HepG2 (cell line): ENCODE results near the gene TAF1D. TPM values are rescaled to one million over a fixed set of nuclear protein-coding genes. Genes with fewer than 3 reads are reported as not detected.

Source experiments
- DZIP1 ChIP-seq: sonication (generic); formaldehyde crosslinking; IDR thresholded peaks from 2 replicates; pipeline ENCODE4 v1.5.0; 2020; ENCODE audit warnings: mild to moderate bottlenecking, missing genetic modification reagents
- GMEB2 ChIP-seq: IDR thresholded peaks from 2 replicates; pipeline ENCODE4 v1.6.1; 2016; ENCODE audit warnings: missing biosample characterization, missing genetic modification reagents, low read depth
- IKZF4 ChIP-seq: sonication (generic); formaldehyde crosslinking; IDR thresholded peaks from 2 replicates; pipeline ENCODE4 v1.5.1; 2020; ENCODE audit warnings: borderline replicate concordance, mild to moderate bottlenecking, low read depth, missing genetic modification reagents; ENCODE audit errors: not compliant biosample characterization
- JDP2 ChIP-seq: sonication (generic); formaldehyde crosslinking; IDR thresholded peaks from 2 replicates; pipeline ENCODE4 v1.8.1; 2022; ENCODE audit warnings: missing genetic modification reagents, borderline replicate concordance
- MAFG ChIP-seq: sonication (generic); formaldehyde crosslinking; IDR thresholded peaks from 2 replicates; pipeline ENCODE4 v1.5.1; 2020; ENCODE audit warnings: mild to moderate bottlenecking, missing genetic modification reagents
- NR3C1 ChIP-seq: sonication (generic); formaldehyde crosslinking; IDR thresholded peaks from 2 replicates; pipeline ENCODE4 v1.4.0; 2020; ENCODE audit warnings: missing genetic modification reagents
- POGZ ChIP-seq: sonication (generic); formaldehyde crosslinking; IDR thresholded peaks from 2 replicates; pipeline ENCODE4 v1.4.0; 2020; ENCODE audit warnings: mild to moderate bottlenecking, missing genetic modification reagents
- TAF15 ChIP-seq: fragments of 200-400 bp; formaldehyde crosslinking; IDR thresholded peaks from one replicate; pipeline ENCODE4 v1.6.1; 2018; ENCODE audit warnings: mild to moderate bottlenecking, low read depth, low read length; ENCODE audit not compliant: poor library complexity, severe bottlenecking
- XBP1 ChIP-seq: sonication (generic); formaldehyde crosslinking; IDR thresholded peaks from 2 replicates; pipeline ENCODE4 v1.5.0; 2020; ENCODE audit warnings: missing genetic modification reagents
- ZNF12 ChIP-seq: sonication (generic); formaldehyde crosslinking; IDR thresholded peaks from 2 replicates; pipeline ENCODE4 v1.5.0; 2020; ENCODE audit warnings: missing genetic modification reagents
- ZNF510 ChIP-seq: sonication (generic); formaldehyde crosslinking; IDR thresholded peaks from 2 replicates; pipeline ENCODE4 v1.4.0; 2020; ENCODE audit warnings: low read depth, mild to moderate bottlenecking, missing genetic modification reagents
- ZNF609 ChIP-seq: sonication (generic); formaldehyde crosslinking; IDR thresholded peaks from 2 replicates; pipeline ENCODE4 v1.4.0; 2020; ENCODE audit warnings: mild to moderate bottlenecking, missing genetic modification reagents, borderline replicate concordance
- ZNF720 ChIP-seq: sonication (generic); formaldehyde crosslinking; IDR thresholded peaks from 2 replicates; pipeline ENCODE4 v1.4.0; 2020; ENCODE audit warnings: missing genetic modification reagents
- ZSCAN20 ChIP-seq: sonication (generic); formaldehyde crosslinking; IDR thresholded peaks from 2 replicates; pipeline ENCODE4 v1.4.0; 2020; ENCODE audit warnings: missing genetic modification reagents, mild to moderate bottlenecking, borderline replicate concordance
- ZSCAN30 ChIP-seq: sonication (generic); formaldehyde crosslinking; IDR thresholded peaks from 2 replicates; pipeline ENCODE4 v1.5.0; 2020; ENCODE audit warnings: mild to moderate bottlenecking, missing genetic modification reagents
- ZSCAN5A ChIP-seq: sonication (generic); formaldehyde crosslinking; IDR thresholded peaks from 2 replicates; pipeline ENCODE4 v1.8.0; 2022; ENCODE audit warnings: mild to moderate bottlenecking, missing genetic modification reagents, borderline replicate concordance
- polyA plus RNA-seq, 8 experiments: library from polyadenylated mRNA; depleted of rRNA in 3 of 8; stranded (reverse) in 7 of 8; unstranded in 1 of 8; fragments of >200 nt; fragmentation: Illumina TruSeq in 4 of 8; extraction: Trizol in 4 of 8; gene quantifications; 2 replicates each; pipeline versions ENCODE4 v1.2.1 to v1.2.3, GENCODE V29; 2011 to 2016; ENCODE audit warnings: low read depth in 4 of 8, missing spikeins in 1 of 8, mixed read lengths in 1 of 8; ENCODE audit not compliant: insufficient read depth in 1 of 8
- total RNA-seq, 5 experiments: library from RNA; depleted of rRNA; stranded (reverse); fragments of >200 nt; fragmentation: Illumina TruSeq; extraction: Trizol; gene quantifications; 2 replicates each; pipeline ENCODE4 v1.2.3, GENCODE V29; 2016; ENCODE audit warnings: low read depth in 1 of 5

The TAF1D gene
- total and polyA plus RNA-seq, 2 of the 13 experiments (the other 11 are each of a cell fraction or from before 2014, with no cell fraction given) = 132 to 207 TPM

GRCh38 chr11:93784145-93784934, 43.0 kb upstream of the TAF1D start, which contains the start of gene MED17 (continued):
- TF ChIP-seq ZNF609 (CRISPR knock-in tag) (no peak), NR3C1 (CRISPR knock-in tag) (no peak), JDP2 (CRISPR knock-in tag) (no peak), MAFG (CRISPR knock-in tag) (no peak), TAF15 (no peak), XBP1 (CRISPR knock-in tag) (0 out of 2 replicates have a peak, but pooled peaks have one; percentile 51), ZNF12 (CRISPR knock-in tag) (0 out of 2 replicates have a peak, but pooled peaks have one; percentile 21), ZSCAN20 (CRISPR knock-in tag) (no peak), POGZ (peak; percentile 69), ZSCAN5A (CRISPR knock-in tag) (peak; percentile 46; the same call in 1 of the 2 replicates), ZNF510 (CRISPR knock-in tag) (no peak; the same call in 1 of the 2 replicates), IKZF4 (CRISPR knock-in tag) (no peak), DZIP1 (CRISPR knock-in tag) (peak; percentile 62; the same call in 1 of the 2 replicates), ZSCAN30 (0 out of 2 replicates have a peak, but pooled peaks have one; percentile 43), ZNF720 (CRISPR knock-in tag) (no peak), GMEB2 (CRISPR knock-in tag) (no peak)
